PC-9 (cell line): ENCODE measurements around the gene LRIG1. TPM values are rescaled to one million over a fixed set of nuclear protein-coding genes. Genes with fewer than 3 reads are reported as not detected.

Experiments used
- BruUV-seq: library from RNA; stranded (reverse); fragments of 400-500 nt; replicated peaks from 2 replicates; lab custom pipeline; 2021; lab: Mats Ljungman, UMichigan
- CTCF ChIA-PET: fragments of 300-600 bp; sonication (Branson Sonifier 250); formaldehyde crosslinking; loops from one replicate; lab custom pipeline; 2022; ENCODE audit warnings: antibody characterized with exemption; lab: Charles Lee
- POLR2A ChIA-PET: fragments of 300-600 bp; sonication (Branson Sonifier 250); formaldehyde crosslinking; loops from one replicate; lab custom pipeline; 2022; ENCODE audit warnings: antibody characterized with exemption; ENCODE audit not compliant: unreplicated experiment; lab: Charles Lee
- DNase-seq, 2 experiments: peaks; one replicate each; pipeline versions ENCODE4 v3.0.0 to v3.0.0-alpha.2; 2015 to 2022; ENCODE audit warnings: mixed read lengths in 1 of 2
- H2AFZ ChIP-seq: fragments of 200-600 bp; sonication (generic); 2 replicates; pipeline ENCODE4 v1.8.1; 2017; ENCODE audit warnings: antibody characterized with exemption
- H3F3A ChIP-seq: fragments of 200-600 bp; sonication (generic); 2 replicates; pipeline ENCODE4 v1.8.1; 2017; ENCODE audit warnings: antibody characterized with exemption, mild to moderate bottlenecking, low read depth; ENCODE audit not compliant: insufficient read depth
- H3K27ac ChIP-seq: fragments of 200-600 bp; sonication (generic); 2 replicates; pipeline ENCODE4 v1.6.1; 2016; ENCODE audit warnings: mixed run types
- H3K27me3 ChIP-seq: fragments of 200-600 bp; sonication (generic); 2 replicates; pipeline ENCODE4 v1.6.1; 2016; ENCODE audit warnings: low read depth, mixed run types; ENCODE audit not compliant: insufficient read depth
- H3K36me3 ChIP-seq: fragments of 200-600 bp; sonication (generic); 2 replicates; pipeline ENCODE4 v1.6.1; 2016; ENCODE audit warnings: low read depth, mixed run types
- H3K4me1 ChIP-seq: fragments of 200-600 bp; sonication (generic); replicated peaks from 2 replicates; pipeline ENCODE4 v1.6.1; 2016; ENCODE audit warnings: mixed run types; ENCODE audit not compliant: insufficient read depth
- H3K4me2 ChIP-seq: fragments of 200-600 bp; sonication (generic); 2 replicates; pipeline ENCODE4 v1.6.1; 2017; ENCODE audit warnings: mixed run types
- H3K4me3 ChIP-seq: fragments of 200-600 bp; sonication (generic); 2 replicates; pipeline ENCODE4 v1.6.1; 2016; ENCODE audit warnings: mixed run types
- H3K79me2 ChIP-seq: fragments of 200-600 bp; sonication (generic); 2 replicates; pipeline ENCODE4 v1.6.1; 2017; ENCODE audit warnings: low read depth, mixed run types
- H3K9me2 ChIP-seq: fragments of 200-600 bp; sonication (generic); 2 replicates; pipeline ENCODE4 v1.8.1; 2017; ENCODE audit warnings: mild to moderate bottlenecking; ENCODE audit not compliant: insufficient read depth
- H3K9me3 ChIP-seq: fragments of 200-600 bp; sonication (generic); 2 replicates; pipeline ENCODE4 v1.8.1; 2016; ENCODE audit warnings: low read depth; ENCODE audit not compliant: insufficient read depth
- H4K20me1 ChIP-seq: fragments of 200-600 bp; sonication (generic); 2 replicates; pipeline ENCODE4 v1.8.1; 2017; ENCODE audit not compliant: insufficient read depth
- CTCF ChIP-seq: fragments of 200-600 bp; sonication (generic); conservative IDR thresholded peaks from 2 replicates; pipeline ENCODE4 v1.6.1; 2017; ENCODE audit warnings: mixed run types, antibody characterized with exemption, mild to moderate bottlenecking, moderate library complexity
- EZH2 ChIP-seq: fragments of 200-600 bp; sonication (generic); IDR thresholded peaks from 2 replicates; pipeline ENCODE4 v1.8.0; 2017; ENCODE audit warnings: antibody characterized with exemption, low read depth
- intact Hi-C: fragments of 100-400 bp; cut with micrococcal nuclease; formaldehyde crosslinking; loops from one replicate; pipeline ENCODE4 v1.10.0; 2022; ENCODE audit not compliant: unreplicated experiment
- total RNA-seq: library from RNA; stranded (reverse); gene quantifications from 2 replicates; pipeline ENCODE4 v1.2.3, GENCODE V29; 2021

The LRIG1 gene
- total RNA-seq, 1 experiment from 2014 or later: not detected

GRCh38 chr3:66335671-66336070, 165.2 kb downstream of the LRIG1 start:
- Histone ChIP-seq H3K4me1 (no peaks in the 10 kb centered on the region), H3K9me2 (no peaks in the 10 kb centered on the region), H3K27ac (no peak overlapping the region), H3K79me2 (no peaks in the 10 kb centered on the region), H3F3A (no peaks in the 10 kb centered on the region), H3K4me3 (no peak overlapping the region), H2AFZ (no peak overlapping the region), H3K36me3 (no peaks in the 10 kb centered on the region), H3K9me3 (no peaks in the 10 kb centered on the region), H3K27me3 (no peaks in the 10 kb centered on the region), H4K20me1 (peaks cover 4% of the 10 kb centered on the region; the same call in 1 of the 2 replicates), H3K4me2 (no peak overlapping the region)
- no peak for TF ChIP-seq CTCF
- TF ChIP-seq EZH2: no peak
- DNase-seq: no peak
- POLR2A ChIA-PET: no interaction called here
- intact Hi-C loops: no loop called here
- BruUV-seq: no TSS peak
- CTCF ChIA-PET: no interaction called here
